SH-SY5Y (cell line): ENCODE data around the gene CACUL1.

Experiments
- GATA2 ChIP-seq: IDR thresholded peaks from 2 replicates; pipeline ENCODE4 v1.6.1; 2011; ENCODE audit warnings: mild to moderate bottlenecking, low read depth, low read length
- GATA3 ChIP-seq: IDR thresholded peaks from 2 replicates; pipeline ENCODE4 v1.6.1; 2011; ENCODE audit warnings: low read depth, mild to moderate bottlenecking, low read length, moderate library complexity

CACUL1 gene

DNA sequence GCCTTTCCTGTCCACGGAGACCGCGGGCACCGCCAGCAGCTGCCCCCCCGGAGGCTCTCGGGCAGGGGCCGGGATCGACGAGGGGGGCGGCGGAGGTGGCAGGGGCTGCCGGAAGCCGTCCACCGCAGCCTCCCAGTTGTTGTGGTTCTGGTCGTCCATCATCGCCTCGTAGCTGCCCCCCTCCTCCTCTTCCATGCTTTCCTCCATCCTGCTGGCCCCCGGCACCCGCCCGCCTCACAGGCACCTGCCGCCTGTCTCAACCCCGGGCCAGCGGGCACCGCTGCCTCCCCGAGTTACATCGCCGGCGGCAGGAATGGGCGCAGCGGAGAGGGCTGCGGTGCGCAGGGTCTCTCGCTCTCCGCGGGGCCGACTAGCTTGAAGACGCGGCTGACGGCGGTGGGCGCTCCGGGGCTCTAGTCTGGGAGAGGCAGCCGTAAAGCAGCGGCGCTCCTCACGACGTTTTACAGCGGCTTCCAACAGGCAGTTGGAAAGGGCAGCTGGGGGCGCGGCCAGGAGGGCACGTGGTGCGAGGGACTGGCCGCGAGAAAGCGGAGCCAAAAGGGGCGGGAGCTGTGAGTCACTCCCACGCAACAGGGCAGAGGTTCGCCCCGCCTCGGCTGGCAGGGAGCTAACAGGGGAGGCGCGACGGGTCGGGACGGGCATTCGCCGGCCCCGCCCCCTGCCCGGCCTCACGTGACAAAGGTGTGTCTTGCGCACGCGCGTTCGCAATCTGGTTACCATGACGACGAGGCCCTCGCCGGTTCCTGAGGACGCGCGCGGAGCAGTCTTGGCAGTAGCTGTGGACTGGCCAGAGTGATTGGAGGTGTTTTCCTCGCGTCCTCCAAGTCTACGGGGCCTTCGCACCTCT is at the start of gene CACUL1:
Gene CACUL1 (minus strand): TSS at position 415 of the 868 bp plus-strand sequence. CDS start 208 bp downstream, at position 207.
- no peak for TF ChIP-seq GATA2
- TF ChIP-seq GATA3, result no peak

DNA sequence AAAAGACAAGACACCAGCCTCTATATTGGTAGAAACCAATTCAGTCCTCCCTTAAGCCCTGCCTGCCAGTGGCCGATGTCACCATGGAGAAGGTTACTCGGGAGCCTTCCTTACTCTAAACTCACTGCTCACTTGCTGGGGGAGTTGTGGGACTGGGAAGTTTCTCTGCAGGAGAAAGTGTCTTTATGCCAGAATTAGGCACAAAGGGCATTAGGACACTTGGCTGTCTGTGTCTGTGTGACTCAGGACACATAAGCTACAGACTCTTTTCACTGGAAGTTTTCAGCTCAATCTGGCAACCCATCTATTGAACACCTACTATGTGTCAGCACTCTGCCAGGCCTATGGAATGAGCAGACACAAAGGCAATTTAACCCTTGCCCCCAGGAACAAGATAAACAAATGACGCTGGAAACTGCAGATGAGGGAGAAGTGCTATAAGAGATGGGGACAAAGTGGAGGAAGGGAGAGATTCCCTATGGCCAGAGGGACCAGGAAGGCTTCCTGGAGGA is 49.5 kb upstream of the CACUL1 start:
- TF ChIP-seq GATA2 (no peak), GATA3 (no peak)

DNA sequence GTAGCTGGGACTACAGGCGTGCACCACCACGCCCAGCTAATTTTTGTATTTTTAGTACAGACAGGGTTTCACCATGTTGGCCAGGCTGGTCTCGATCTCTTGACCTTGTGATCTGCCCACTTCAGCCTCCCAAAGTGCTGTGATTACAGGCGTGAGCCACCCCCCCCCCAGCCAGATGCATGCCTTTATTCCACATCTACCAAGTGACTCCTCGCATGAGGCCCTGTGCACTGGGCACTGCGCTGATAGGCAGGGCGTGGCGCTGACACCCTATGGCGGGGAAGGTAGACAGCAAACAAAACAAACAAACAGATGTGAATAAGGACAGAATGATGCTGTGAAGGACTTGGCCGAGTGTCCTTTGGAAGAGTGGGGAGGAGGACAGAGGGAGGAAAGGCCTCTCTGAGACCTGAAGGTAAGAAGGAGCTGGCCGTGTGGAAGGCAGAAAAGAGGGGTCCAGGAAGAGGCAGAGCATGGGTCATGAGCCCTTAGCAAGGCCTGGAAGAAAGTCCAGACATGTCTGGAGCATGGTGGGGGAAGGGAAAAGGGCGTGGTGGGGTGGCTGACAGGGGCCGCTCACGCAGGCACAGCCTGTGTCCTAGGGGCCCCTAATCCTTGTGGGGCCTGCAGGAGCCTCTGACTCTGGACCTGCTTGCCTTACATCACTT is 47.5 kb upstream of the CACUL1 start:
- no peak for TF ChIP-seq GATA2
- no peak for TF ChIP-seq GATA3

DNA sequence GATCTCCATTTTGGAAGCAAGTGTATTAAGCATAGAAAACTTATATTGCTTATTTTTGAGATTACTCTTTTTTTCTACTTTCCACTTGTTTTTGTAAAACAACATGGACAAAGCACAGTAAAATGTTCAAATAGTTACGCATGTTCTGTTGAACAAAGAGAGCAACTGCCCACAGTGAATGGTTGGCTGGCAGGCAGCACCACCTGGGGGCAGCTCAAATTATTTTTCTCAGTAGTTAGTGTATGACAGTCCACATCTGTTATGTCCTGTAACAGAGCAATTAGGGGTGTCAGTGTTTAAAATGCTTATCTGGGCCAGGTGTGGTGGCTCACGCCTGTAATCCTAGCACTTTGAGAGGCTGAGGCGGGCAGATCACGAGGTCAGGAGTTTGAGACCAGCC is 46.1 kb upstream of the CACUL1 start:
- TF ChIP-seq GATA2, result no peak
- TF ChIP-seq GATA3, result no peak

DNA sequence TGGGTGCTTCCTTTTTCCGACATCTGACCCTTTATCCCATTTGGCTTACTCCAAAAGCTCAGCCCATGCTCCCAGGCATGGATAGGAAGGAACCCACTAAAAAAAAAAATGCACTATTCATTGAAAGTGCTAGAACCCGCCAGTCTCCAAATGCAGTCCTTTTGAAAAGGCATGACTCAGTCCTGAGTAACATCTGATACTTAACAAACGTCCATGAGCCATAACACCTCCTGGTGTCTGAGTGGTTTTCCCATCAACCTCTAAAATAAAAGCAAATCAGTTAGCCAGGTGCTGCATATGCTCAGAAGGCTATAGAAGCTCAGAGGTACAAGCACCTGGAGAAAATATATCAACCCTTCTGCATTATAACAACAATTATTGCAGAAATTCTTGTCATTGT is 45.0 kb upstream of the CACUL1 start:
- no peak for TF ChIP-seq GATA2
- no peak for TF ChIP-seq GATA3

DNA sequence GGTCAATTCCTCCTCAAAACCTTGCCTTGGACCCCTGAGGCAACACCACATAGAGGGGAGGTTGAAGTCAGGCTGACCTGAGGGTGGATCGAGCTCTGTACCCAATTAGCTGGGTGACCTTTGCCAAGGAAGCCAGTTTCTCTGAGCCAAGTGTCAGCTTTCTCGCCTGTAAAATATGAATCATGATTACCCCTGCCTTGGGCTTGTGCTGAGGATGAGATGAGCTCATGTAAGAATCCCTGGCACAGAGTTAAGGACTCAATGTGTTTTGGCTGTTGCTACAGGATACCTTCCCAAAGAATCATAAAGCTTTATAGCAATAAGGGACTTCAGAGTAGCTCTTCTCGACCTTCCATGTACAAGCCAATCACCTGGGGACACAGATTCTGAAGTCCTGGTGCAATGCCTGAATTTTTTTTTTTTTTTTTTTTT is 43.5 kb upstream of the CACUL1 start:
- TF ChIP-seq GATA2 (no peak), GATA3 (no peak)

DNA sequence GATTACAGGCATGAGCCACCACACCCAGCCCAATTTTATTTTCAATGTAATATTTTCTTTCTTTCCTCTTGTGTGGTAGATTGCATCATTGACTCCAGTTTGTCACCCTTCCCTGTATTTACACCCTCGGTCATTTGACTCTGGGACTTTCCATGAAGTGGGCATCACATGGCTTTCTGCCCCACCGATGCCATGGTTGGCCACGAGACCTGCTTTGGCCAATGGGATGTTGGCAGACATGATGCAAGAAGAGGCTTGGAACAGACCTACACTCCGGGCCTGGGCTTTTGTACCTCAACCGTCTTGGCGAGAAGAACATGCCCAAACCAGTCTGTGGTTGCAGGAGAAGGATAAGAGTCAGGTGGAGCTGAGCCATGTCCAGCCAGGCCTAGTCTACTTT is 38.8 kb upstream of the CACUL1 start:
- TF ChIP-seq GATA2, result no peak

DNA sequence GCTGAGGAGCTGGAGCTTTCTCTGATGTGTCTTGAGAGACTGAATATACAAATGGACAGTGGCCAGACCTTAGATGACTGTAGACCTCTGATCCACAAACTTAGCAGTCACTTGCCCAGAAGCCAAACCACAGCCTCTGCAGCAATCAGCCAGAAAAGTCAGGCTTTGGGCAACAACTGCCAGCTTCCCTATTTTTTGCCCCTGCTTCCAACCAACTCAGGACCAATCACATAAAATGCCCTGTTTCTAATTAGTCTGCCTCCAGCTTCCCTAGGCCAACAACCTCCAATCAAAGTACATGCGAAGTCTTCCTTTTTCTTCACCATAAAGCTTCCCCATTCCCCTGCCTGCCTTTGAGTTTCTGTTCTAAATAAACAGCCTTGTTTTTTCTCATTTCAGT is 37.8 kb upstream of the CACUL1 start:
- TF ChIP-seq GATA2, result no peak
- TF ChIP-seq GATA3, result no peak

DNA sequence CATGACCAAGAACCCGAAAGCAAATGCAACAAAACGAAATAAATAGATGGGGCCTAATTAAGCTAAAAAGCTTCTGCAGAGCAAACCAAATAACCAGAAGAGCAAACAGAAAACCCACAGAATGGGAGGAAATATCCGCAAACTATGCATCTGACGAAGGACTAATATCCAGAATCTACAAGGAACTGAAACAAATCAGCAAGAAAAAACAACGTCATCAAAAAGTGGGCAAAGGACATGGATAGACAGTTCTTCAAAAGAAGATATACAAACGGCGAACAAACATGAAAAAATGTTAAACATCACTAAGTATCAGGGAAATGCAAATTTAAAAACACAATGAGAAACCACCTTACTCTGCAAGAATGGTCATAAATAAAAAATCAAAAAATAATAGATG is 35.3 kb upstream of the CACUL1 start:
- TF ChIP-seq GATA3 (no peak), GATA2 (no peak)

DNA sequence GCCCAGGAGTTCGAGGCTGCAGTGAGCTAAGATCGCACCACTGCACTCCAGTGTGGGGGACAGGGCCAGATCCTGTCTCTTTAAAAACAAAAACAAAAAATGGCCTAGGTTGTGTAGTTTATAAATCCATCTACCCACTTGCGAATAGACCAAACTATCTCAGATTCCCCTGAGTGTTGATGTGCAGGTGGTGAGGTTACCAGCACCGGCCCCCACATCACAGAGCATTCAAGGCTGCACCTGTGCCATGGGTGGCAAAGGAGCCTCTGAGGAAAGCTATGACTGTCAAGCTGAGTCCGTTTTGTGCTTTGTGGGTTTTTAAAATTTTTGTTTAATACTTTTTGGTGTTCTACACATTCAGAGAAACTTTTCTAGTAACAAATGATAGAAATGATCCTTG is 30.8 kb upstream of the CACUL1 start:
- TF ChIP-seq GATA3 (no peak), GATA2 (no peak)

DNA sequence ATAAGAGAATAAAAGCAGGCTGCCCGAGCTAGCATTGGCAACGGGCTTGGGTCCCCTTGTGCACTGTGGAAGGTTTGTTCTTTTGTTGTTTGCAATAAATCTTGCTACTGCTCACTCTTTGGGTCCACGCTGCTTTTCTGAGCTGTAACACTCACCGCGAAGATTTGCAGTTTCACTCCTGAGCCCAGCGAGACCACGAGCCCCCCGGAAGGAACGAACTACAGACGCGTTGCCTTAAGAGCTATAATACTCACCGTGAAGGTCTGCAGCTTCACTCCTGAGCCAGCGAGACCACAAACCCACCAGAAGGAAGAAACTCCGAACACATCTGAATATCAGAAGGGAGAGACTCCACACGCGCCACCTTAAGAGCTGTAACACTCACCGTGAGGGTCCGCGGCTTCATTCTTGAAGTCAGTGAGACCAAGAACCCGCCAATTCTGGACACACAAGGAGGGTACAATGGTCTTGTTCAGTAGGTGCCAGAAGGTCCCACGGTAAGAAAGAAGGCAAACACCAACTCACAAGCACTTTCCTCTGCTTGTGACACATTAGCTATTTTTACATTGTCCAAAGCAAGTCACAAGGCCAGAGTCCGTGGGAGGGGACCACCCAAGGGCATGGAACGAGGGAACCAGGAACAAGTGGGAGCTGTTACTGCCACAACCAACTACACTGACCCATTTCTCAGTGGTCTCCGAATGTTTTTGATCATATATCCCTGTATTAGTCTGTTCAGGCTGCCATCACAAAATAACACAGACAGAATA is 29.2 kb upstream of the CACUL1 start:
- TF ChIP-seq GATA2, result no peak
- no peak for TF ChIP-seq GATA3

DNA sequence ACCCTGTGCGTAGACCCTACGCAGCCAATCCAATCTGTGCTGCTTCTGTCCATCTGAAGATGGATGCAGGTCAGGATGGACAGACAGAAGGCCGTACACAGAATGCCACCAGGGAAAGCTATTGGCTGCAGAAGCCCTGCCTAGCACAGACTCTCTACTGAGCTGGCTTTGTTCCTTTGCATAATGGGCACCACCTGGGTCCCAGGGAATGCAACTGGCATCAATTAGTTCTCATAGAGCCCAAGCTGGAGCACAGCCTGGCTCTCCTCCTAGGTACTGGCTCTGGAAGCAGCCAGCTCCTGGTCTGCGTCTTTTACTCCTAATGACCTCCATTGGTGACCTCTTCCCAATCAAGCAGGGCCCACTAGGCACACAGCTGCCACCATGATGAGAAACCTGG is 26.8 kb upstream of the CACUL1 start:
- no peak for TF ChIP-seq GATA3

DNA sequence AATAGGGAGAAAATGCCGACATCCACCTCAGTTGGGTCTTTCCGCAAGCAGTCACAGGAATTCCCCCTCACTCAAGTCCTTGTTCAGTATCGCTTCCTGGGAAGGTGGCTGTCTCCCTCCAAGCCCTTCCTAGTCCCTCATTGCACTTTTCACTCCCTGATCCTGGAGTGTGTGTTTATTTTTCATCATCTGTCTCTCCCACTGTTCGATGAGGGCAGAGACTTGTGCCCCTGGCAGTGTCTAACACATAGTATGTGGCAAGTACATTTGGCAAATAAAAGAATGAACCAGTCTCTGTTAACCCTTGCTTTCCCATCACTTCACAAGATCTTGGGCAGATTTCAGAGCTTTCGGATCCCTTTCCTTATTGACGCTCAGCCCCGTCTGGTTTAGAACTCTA is 24.0 kb upstream of the CACUL1 start:
- TF ChIP-seq GATA3 (no peak), GATA2 (no peak)

DNA sequence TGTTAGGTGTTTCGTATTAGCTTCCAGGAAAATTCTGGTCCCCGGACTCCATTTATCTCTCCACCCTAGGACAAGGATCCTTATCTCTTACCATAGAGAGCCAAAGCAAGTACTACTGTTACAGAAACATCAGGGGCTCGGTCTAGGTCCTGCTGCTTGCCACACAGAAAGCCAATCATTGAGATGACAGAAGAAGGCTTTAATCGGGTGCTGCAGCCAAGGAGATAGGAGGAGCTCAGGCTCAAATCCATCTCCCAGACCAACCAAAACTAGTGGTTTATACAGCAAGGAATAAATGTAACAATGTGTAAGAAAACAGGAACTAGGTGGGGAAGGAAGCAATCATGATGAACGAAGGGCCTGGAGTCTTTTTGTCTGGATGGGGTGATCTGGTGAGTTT is 22.2 kb upstream of the CACUL1 start:
- no peak for TF ChIP-seq GATA3
- no peak for TF ChIP-seq GATA2

DNA sequence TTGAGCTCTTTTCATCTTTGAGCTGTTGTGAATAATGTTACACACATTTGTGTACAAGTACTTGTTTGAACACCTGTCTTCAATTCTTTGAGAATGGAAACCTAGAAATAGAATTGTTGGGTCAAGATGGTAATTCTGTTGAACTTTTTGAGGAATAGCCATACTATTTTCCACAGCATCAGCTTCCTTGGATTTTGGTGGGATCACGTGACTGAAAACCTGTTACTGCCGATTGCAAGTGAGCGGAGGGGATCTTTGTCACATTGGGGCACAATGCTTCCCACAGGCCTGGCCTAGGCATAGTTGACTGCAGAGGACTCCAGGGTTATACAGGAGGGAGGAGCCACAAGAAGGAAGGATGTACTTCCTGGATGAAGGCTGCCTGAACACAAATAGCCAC is 21.3 kb upstream of the CACUL1 start:
- no peak for TF ChIP-seq GATA3
- no peak for TF ChIP-seq GATA2
